ENCODE measurements around the gene KLHL29. TPM values are rescaled to one million over a fixed set of nuclear protein-coding genes. Genes with fewer than 3 reads are reported as not detected.
A peak's percentile ranks its signal among the peaks of the same experiment; 100 is the strongest.
"Not testable (repeated sequence)": the region's sequence is repeated elsewhere in the genome, so short reads cannot be mapped to it uniquely, and the experiment has no call there.

The KLHL29 gene
- total RNA-seq, 1 donor from 2014 or later, result 1.6 TPM

GRCh38 chr2:23388756-23389514 lies 4.0 kb downstream of the KLHL29 start:
- no peak for DNase-seq (ENCODE audit: low spot score)
- intact Hi-C loops (cut with DNase I), result loop anchor here (10.0 kb wide), 2 partner anchors 176 to 366 kb away; no protein-coding TSS in a partner anchor

GRCh38 chr2:23390152-23390551 lies 5.2 kb downstream of the KLHL29 start:
- intact Hi-C loops (cut with DNase I), result no loop called here
- no peak for DNase-seq (ENCODE audit: low spot score)

- intact Hi-C loops (cut with DNase I); DNase-seq (ENCODE audit: low spot score): not testable (repeated sequence)
Observed at GRCh38 chr2:23391237-23391736, 6.3 kb downstream of the KLHL29 start.

DNA sequence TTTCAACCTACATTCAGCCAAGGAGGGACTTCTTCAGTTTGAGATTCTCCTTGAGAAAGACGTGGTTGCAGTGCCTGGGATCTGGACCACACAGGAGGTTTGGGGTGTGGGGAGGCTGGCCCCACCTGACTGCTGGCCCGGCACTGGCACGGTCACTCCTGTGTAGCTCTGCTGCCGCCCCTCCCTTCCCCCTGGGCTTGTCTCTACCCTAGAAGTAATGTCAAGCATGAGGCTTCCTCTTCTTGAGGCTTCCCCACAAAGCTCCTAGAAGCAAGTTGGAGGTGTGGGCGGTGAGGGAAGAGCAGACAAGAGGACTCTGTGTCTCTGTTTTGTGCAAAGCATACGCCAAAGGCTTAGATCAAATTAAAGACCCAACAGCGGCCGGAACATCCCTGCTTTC lies 8.7 kb downstream of the KLHL29 start:
- intact Hi-C loops (cut with DNase I), result no loop called here
- DNase-seq (ENCODE audit: low spot score), result no peak

- intact Hi-C loops (cut with DNase I), result no loop called here
- no peak for DNase-seq (ENCODE audit: low spot score)
Observed at GRCh38 chr2:23394700-23395099, 9.7 kb downstream of the KLHL29 start.

GRCh38 chr2:23397478-23397877 lies 12.5 kb downstream of the KLHL29 start:
- DNase-seq (ENCODE audit: low spot score), result peak; percentile 29
- intact Hi-C loops (cut with DNase I), result no loop called here

GRCh38 chr2:23399674-23400261 lies 14.8 kb downstream of the KLHL29 start:
- peak; percentile 17 for DNase-seq (ENCODE audit: low spot score)
- intact Hi-C loops (cut with DNase I), result no loop called here

DNA sequence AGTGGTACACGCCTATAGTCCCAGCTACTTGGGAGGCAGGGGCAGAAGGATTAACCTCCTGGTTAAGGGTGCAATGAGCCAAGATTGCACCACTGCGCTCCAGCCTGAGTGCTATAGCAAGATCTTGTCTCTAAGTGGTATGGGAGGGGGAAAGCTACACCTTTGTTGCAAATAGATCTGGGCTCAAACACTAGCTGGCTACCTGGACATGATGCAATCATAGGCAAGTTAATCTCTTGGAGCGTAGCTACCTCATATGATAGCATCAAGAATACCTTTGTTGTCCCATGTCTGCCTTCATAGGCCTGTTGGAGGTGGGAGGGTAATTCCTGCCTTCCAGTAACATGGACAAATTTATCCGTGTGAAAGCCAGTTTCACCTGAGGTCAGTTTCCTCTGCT lies 15.7 kb downstream of the KLHL29 start:
- DNase-seq (ENCODE audit: low spot score), result peak; percentile 50
- intact Hi-C loops (cut with DNase I), result no loop called here

GRCh38 chr2:23401427-23402204 lies 16.6 kb downstream of the KLHL29 start:
- DNase-seq (ENCODE audit: low spot score), result peak; percentile 9
- intact Hi-C loops (cut with DNase I), result no loop called here

DNA sequence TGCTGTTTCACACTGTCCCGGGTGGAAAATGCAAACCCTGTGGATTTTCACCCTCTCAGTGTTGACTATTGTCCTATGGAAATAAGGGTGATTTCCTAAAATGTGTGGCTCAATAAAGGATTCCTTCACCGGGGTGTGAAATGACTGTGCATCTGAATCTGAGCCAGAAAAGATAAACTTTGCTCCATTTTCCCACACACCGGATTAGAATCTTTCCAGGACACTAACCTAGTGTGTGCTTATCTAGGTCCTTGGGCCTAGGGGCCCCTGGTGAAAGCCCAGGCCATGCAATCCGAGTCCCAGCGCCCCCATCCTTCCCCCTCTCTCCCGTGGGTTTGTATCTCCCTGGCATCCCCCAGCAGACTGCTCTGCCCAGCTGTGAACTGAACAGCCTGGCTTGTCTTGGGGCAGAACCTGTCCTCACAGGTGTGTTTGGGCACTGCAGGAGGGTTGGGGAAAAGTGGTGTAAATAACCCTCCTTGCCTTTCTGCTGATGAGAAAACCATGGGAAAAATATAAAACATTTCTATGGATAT lies 17.3 kb downstream of the KLHL29 start:
- intact Hi-C loops (cut with DNase I), result no loop called here
- DNase-seq (ENCODE audit: low spot score), result peak; percentile 44

GRCh38 chr2:23404426-23404825 lies 19.4 kb downstream of the KLHL29 start:
- intact Hi-C loops (cut with DNase I), result no loop called here
- peak; percentile 54 for DNase-seq (ENCODE audit: low spot score)

GRCh38 chr2:23409248-23409647 lies 24.3 kb downstream of the KLHL29 start:
- intact Hi-C loops (cut with DNase I), result no loop called here
- DNase-seq (ENCODE audit: low spot score), result no peak

GRCh38 chr2:23410596-23410995 lies 25.6 kb downstream of the KLHL29 start:
- intact Hi-C loops (cut with DNase I), result no loop called here
- peak; percentile 38 for DNase-seq (ENCODE audit: low spot score)

DNA sequence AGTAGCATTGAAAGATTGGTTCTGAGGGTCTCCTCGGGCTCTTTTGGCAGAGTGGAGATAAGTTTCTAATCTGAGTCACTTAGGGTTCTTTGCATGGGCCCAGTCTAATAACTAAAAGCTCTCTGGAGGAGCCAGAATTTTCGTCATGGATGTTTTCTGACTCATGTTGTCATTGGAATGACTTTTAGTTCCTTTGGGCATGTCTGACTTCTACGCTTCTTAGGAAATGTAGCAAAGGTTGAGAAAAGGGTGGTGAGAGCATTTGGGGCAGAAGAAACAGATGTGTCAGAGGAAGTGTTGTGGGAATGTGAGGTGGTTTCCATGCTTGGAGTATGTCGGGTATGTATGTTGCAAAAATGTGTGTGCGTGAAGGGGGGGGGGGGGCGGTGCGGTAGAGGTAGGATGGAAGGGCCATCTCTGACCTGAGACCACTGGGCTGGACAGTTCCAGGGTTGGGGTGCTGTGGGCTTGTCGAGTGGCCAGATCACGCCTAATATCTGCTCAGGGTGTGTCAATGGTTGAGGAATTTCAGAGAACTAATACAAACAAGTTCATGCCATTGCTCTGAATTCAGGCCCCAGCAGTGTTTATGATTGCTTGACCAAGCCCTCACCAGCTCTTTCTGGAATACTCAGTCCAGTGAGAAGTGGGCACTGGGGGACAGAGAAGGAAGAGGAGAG lies 26.9 kb downstream of the KLHL29 start:
- DNase-seq (ENCODE audit: low spot score), result no peak
- intact Hi-C loops (cut with DNase I), result no loop called here

GRCh38 chr2:23412556-23413155 lies 27.7 kb downstream of the KLHL29 start:
- intact Hi-C loops (cut with DNase I), result no loop called here
- no peak for DNase-seq (ENCODE audit: low spot score)

GRCh38 chr2:23413641-23414040 lies 28.7 kb downstream of the KLHL29 start:
- DNase-seq (ENCODE audit: low spot score), result peak; percentile 10
- intact Hi-C loops (cut with DNase I), result no loop called here

DNA sequence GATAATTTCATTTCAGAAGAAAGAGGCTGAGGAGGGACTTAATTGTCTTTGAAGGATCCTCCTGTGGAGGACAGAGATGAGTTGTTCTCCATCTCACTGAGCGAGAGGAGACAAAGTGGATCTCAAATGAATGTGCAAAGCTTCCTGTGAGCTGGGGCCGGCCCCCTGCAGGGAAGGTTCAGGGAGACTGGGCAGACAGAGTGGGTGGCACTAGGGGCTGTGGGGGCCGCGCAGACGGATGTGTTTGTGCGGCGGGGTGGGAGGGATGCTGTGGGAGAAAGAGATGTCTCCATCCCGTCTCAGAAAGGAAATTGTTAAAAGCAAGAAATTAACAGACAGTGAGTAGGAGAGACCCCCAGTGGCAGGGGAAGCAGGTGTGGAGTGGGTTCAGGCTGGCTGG lies 29.1 kb downstream of the KLHL29 start:
- intact Hi-C loops (cut with DNase I), result no loop called here
- peak; percentile 70 for DNase-seq (ENCODE audit: low spot score)

- intact Hi-C loops (cut with DNase I), result no loop called here
Observed at GRCh38 chr2:23414871-23415270, 29.9 kb downstream of the KLHL29 start.

GRCh38 chr2:23417310-23417709 lies 32.3 kb downstream of the KLHL29 start:
- intact Hi-C loops (cut with DNase I), result no loop called here
- peak; percentile 15 for DNase-seq (ENCODE audit: low spot score)

More at GRCh38 chr2:23414871-23415270, 29.9 kb downstream of the KLHL29 start:
- peak; percentile 7 for DNase-seq (ENCODE audit: low spot score)

Measured in cardiac septum (tissue), 1 donor.